PC-3 (cell line): Measurements from ENCODE around the gene MAPK8. TPM values are rescaled to one million over a fixed set of nuclear protein-coding genes. Genes with fewer than 3 reads are reported as not detected.

ENCODE experiments used
- ATAC-seq: fragments of 200-7000 bp; cut with Tn5 transposase; 2 replicates; pipeline ENCODE4 v1.9.1; 2020; ENCODE audit warnings: mild to moderate bottlenecking, moderate library complexity
- BruUV-seq: library from RNA; stranded (reverse); fragments of 400-500 nt; replicated peaks from 2 replicates; lab custom pipeline; 2021; lab: Mats Ljungman, UMichigan
- CTCF ChIA-PET: fragments of 300-600 bp; sonication (Branson Sonifier 250); formaldehyde crosslinking; loops from one replicate; lab custom pipeline; 2022; ENCODE audit warnings: antibody characterized with exemption; lab: Charles Lee
- POLR2A ChIA-PET: fragments of 300-600 bp; sonication (Branson Sonifier 250); formaldehyde crosslinking; loops from one replicate; lab custom pipeline; 2022; ENCODE audit warnings: antibody characterized with exemption; ENCODE audit not compliant: unreplicated experiment; lab: Charles Lee
- DNase-seq: peaks from one replicate; pipeline ENCODE4 v3.0.0-alpha.2; 2015
- H2AFZ ChIP-seq: fragments of 300-600 bp; sonication (generic); 2 replicates; pipeline ENCODE4 v1.6.0; 2016; ENCODE audit warnings: antibody characterized with exemption, low read length
- H3F3A ChIP-seq: fragments of 300-600 bp; sonication (generic); one replicate; pipeline ENCODE4 v1.6.0; 2017; ENCODE audit warnings: antibody characterized with exemption, low read length, control low read depth, mild to moderate bottlenecking; ENCODE audit not compliant: unreplicated experiment
- H3K27ac ChIP-seq: fragments of 300-600 bp; sonication (generic); 2 replicates; pipeline ENCODE4 v1.5.1; 2016; ENCODE audit warnings: mild to moderate bottlenecking, low read length
- H3K27me3 ChIP-seq: fragments of 300-600 bp; sonication (generic); 2 replicates; pipeline ENCODE4 v1.6.1; 2016; ENCODE audit warnings: low read length, mixed read lengths
- H3K36me3 ChIP-seq: fragments of 300-600 bp; sonication (generic); 2 replicates; pipeline ENCODE4 v1.6.1; 2016; ENCODE audit warnings: low read depth, mixed run types, low read length, mixed read lengths
- H3K4me1 ChIP-seq: fragments of 300-600 bp; sonication (generic); 2 replicates; pipeline ENCODE4 v1.5.1; 2016; ENCODE audit warnings: low read length; ENCODE audit not compliant: insufficient read depth
- H3K4me2 ChIP-seq: fragments of 300-600 bp; sonication (generic); 2 replicates; pipeline ENCODE4 v1.6.0; 2016; ENCODE audit warnings: low read length
- H3K4me3 ChIP-seq: fragments of 300-600 bp; sonication (generic); 2 replicates; pipeline ENCODE4 v1.5.1; 2016; ENCODE audit warnings: mild to moderate bottlenecking, low read length, mixed read lengths
- H3K79me2 ChIP-seq: fragments of 300-600 bp; sonication (generic); 2 replicates; pipeline ENCODE4 v1.6.1; 2017; ENCODE audit warnings: low read length, mixed read lengths
- H3K9ac ChIP-seq: fragments of 300-600 bp; sonication (generic); 2 replicates; pipeline ENCODE4 v1.6.0; 2016; ENCODE audit warnings: mild to moderate bottlenecking, low read length
- H3K9me2 ChIP-seq: fragments of 300-600 bp; sonication (generic); replicated peaks from 2 replicates; pipeline ENCODE4 v1.6.1; 2016; ENCODE audit warnings: mixed run types, low read length, mixed read lengths
- H3K9me3 ChIP-seq: fragments of 300-600 bp; sonication (generic); 2 replicates; pipeline ENCODE4 v1.6.1; 2016; ENCODE audit warnings: low read length, mixed read lengths
- H4K20me1 ChIP-seq: fragments of 300-600 bp; sonication (generic); 2 replicates; pipeline ENCODE4 v1.6.1; 2016; ENCODE audit warnings: low read length, mixed read lengths
- CTCF ChIP-seq: fragments of 300-600 bp; sonication (generic); conservative IDR thresholded peaks from 2 replicates; pipeline ENCODE4 v1.5.1; 2017; ENCODE audit warnings: antibody characterized with exemption, low read depth, mild to moderate bottlenecking, low read length
- EZH2 ChIP-seq: fragments of 300-600 bp; sonication (generic); IDR thresholded peaks from one replicate; pipeline ENCODE4 v1.6.1; 2017; ENCODE audit warnings: antibody characterized with exemption, mild to moderate bottlenecking, low read length; ENCODE audit not compliant: unreplicated experiment
- EZH2phosphoT487 ChIP-seq: fragments of 300-600 bp; sonication (generic); IDR thresholded peaks from 2 replicates; pipeline ENCODE4 v1.6.1; 2018; ENCODE audit warnings: mild to moderate bottlenecking, antibody characterized with exemption, low read length, borderline replicate concordance
- intact Hi-C: fragments of 100-400 bp; cut with micrococcal nuclease; formaldehyde crosslinking; loops from 2 replicates; pipeline ENCODE4 v1.9.0; 2023
- total RNA-seq: library from RNA; depleted of rRNA; stranded (reverse); fragments of >200 nt; gene quantifications from 2 replicates; pipeline ENCODE4 v1.2.3, GENCODE V29; 2014

The MAPK8 gene
- total RNA-seq, 1 experiment from 2014 or later: 26.6 TPM

DNA sequence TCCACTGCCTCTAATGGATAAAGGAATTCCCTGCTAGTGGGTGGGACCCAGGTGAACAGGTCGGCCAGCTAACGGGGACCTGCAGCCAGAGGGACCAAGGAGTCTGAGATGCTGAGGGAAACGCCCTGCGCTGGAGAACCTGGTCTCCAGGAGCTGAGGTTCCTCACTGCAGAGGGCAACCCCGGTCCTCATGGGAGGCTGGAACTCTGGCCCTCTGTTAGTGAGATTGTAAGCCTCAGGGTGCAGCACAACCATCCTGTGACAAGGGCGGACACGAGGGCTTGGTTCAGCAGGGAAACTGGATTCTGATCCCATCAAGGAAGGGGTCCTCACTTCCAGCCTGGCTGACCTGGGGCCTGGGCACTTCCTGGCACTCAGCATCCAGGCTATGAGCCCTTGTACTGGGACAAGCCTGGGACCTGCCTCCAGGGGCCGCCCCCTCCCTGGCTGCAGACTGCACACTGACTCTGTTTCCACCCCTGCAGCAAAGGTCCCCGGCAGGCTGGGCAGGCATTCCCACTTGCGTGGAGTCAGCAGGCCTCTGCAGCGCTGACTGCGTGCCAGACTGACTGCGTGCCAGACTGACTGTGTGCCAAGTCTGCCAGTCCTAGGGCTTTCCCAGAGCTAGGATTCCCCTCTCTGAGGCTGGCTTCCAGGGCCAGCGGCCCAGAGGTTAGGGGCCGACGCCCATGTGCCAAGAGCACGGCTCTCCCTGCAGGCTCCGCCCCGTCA, 143.2 kb downstream of the MAPK8 start:
- Histone ChIP-seq H3K4me1 (peaks cover 5% of the 10 kb centered on the region; the same call in 1 of the 2 replicates), H3K27me3 (no peaks in the 10 kb centered on the region), H3K36me3 (no peaks in the 10 kb centered on the region), H4K20me1 (no peaks in the 10 kb centered on the region), H3K4me3 (no peak overlapping the region), H3K27ac (no peak overlapping the region), H3K9me3 (no peaks in the 10 kb centered on the region), H3K79me2 (no peaks in the 10 kb centered on the region), H2AFZ (no peak overlapping the region), H3K9me2 (no peaks in the 10 kb centered on the region), H3F3A (no peaks in the 10 kb centered on the region), H3K9ac (no peak overlapping the region), H3K4me2 (no peak overlapping the region)
- intact Hi-C loops: no loop called here
- ATAC-seq: no peak
- ChIA-PET CTCF (no interaction called here), POLR2A (no interaction called here)
- no TSS peak for BruUV-seq
- TF ChIP-seq EZH2 (no peak), EZH2phosphoT487 (no peak), CTCF (no peak)
- DNase-seq: no peak

DNA sequence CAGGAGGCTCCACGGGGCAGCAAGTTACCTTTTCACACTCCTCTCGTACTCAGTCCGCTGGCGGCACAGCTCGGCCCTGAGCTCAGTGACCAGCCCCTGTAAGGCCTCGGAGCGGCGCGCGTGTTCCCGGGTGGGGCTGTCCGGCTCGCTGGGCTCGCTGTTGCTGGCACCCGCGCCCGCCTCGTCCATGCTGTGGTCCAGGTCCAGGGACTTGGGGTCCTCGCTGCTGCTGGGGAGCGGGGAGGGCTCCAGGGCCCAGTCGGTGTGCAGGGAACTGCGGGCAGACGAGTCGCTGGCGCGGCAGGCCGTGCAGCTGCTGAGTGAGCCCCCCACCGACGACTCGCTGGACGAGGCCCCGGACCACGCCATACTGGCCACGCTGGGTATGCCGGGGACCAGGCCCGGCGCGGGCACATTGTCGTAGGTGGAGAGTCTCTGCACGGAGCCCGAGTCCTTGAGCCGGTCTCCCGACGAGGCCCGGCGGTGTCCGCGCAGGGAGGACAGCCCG, 143.8 kb downstream of the MAPK8 start:
- Histone ChIP-seq H4K20me1 (no peaks in the 10 kb centered on the region), H3K4me3 (no peak overlapping the region), H2AFZ (no peak overlapping the region), H3K27me3 (no peaks in the 10 kb centered on the region), H3K27ac (no peak overlapping the region), H3K4me1 (peaks cover 5% of the 10 kb centered on the region; the same call in 1 of the 2 replicates), H3F3A (no peaks in the 10 kb centered on the region), H3K36me3 (no peaks in the 10 kb centered on the region), H3K9me2 (no peaks in the 10 kb centered on the region), H3K9me3 (no peaks in the 10 kb centered on the region), H3K79me2 (no peaks in the 10 kb centered on the region), H3K9ac (no peak overlapping the region), H3K4me2 (no peak overlapping the region)
- CTCF ChIA-PET: no interaction called here
- DNase-seq: no peak
- BruUV-seq: no TSS peak
- intact Hi-C loops: no loop called here
- POLR2A ChIA-PET: no interaction called here
- TF ChIP-seq CTCF: no peak
- no peak for ATAC-seq

DNA sequence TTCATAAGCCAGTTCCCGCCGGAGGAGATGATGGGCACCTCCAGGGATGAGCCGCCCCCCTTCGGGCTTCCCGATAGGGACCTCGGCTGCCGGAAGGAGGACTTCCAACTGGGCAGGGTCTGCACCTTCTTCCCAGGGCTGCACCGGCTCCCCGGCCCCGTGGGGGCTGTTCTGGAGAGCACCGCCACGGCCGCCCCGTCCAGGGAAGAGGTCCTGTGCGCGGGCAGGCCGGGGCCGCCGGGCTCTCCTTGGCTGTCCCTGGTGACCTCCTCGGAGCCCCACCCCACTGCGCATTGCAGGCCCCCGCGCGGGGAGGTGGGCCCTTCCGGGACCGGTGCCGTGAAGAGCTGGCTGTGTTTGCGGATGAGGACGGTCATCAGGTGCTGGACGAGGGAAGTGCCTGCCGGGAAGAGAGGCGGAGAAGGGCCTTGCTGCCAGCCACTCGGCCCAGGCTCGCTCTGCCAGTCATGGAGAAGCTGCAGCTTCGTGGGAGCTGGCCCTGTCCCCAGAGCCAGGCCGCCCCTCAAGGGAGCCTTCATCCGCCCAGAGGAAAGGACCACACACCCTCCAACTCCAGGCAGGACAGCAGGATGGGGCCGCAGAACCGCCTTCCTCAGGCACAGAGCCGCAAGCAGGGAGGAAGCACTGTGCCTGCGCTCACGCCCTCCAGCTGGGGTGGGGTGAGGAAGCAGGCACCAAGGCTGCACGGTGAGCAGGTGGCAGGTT, 144.4 kb downstream of the MAPK8 start:
- Histone ChIP-seq H3K79me2 (no peaks in the 10 kb centered on the region), H3K27ac (no peak overlapping the region), H4K20me1 (no peaks in the 10 kb centered on the region), H3K27me3 (no peaks in the 10 kb centered on the region), H3K36me3 (no peaks in the 10 kb centered on the region), H3K4me1 (peaks cover 5% of the 10 kb centered on the region; the same call in 1 of the 2 replicates), H3K4me2 (no peak overlapping the region), H3F3A (no peaks in the 10 kb centered on the region), H3K9me2 (no peaks in the 10 kb centered on the region), H3K9ac (no peak overlapping the region), H3K4me3 (no peak overlapping the region), H2AFZ (no peak overlapping the region), H3K9me3 (no peaks in the 10 kb centered on the region)
- intact Hi-C loops: no loop called here
- BruUV-seq: no TSS peak
- POLR2A ChIA-PET: no interaction called here
- ATAC-seq (no peak), DNase-seq (no peak)
- TF ChIP-seq CTCF (no peak), EZH2 (no peak), EZH2phosphoT487 (no peak)
- CTCF ChIA-PET: no interaction called here
